ENCODE results near the gene OTOP3.

DNA sequence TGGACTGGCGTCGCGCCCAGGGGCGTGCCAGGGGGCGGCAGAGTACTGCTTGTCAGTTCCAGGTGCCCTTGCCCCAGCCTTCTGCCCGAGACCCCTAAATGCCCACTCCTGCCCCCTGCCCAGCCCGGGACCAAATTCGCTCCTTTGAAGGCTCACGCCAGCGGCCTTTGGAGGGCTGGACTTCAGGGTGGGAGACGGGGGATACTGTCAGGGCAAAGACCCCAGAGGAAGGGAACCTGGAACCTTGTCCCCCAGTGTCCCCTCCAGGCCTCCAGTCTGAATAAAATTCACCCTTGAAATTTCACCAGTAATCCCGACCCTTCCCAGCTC lies 737 bp downstream of the OTOP3 start:
- TF ChIP-seq FOXM1 (IDR thresholded peaks at IDR 0.05; ENCODE audit: borderline replicate concordance, low read depth) (no peak), TEAD4 (IDR thresholded peaks at IDR 0.05) (no peak), EP300 (IDR thresholded peaks at IDR 0.05; ENCODE audit: borderline replicate concordance) (no peak), YY1 (IDR thresholded peaks at IDR 0.05; ENCODE audit: low read depth) (no peak), TCF12 (IDR thresholded peaks at IDR 0.05; ENCODE audit: low read depth) (no peak), EGR1 (IDR thresholded peaks at IDR 0.05) (no peak), NFIC (IDR thresholded peaks at IDR 0.05) (no peak), CEBPB (IDR thresholded peaks at IDR 0.05) (no peak)
- TF ChIP-seq, protein P1, sequence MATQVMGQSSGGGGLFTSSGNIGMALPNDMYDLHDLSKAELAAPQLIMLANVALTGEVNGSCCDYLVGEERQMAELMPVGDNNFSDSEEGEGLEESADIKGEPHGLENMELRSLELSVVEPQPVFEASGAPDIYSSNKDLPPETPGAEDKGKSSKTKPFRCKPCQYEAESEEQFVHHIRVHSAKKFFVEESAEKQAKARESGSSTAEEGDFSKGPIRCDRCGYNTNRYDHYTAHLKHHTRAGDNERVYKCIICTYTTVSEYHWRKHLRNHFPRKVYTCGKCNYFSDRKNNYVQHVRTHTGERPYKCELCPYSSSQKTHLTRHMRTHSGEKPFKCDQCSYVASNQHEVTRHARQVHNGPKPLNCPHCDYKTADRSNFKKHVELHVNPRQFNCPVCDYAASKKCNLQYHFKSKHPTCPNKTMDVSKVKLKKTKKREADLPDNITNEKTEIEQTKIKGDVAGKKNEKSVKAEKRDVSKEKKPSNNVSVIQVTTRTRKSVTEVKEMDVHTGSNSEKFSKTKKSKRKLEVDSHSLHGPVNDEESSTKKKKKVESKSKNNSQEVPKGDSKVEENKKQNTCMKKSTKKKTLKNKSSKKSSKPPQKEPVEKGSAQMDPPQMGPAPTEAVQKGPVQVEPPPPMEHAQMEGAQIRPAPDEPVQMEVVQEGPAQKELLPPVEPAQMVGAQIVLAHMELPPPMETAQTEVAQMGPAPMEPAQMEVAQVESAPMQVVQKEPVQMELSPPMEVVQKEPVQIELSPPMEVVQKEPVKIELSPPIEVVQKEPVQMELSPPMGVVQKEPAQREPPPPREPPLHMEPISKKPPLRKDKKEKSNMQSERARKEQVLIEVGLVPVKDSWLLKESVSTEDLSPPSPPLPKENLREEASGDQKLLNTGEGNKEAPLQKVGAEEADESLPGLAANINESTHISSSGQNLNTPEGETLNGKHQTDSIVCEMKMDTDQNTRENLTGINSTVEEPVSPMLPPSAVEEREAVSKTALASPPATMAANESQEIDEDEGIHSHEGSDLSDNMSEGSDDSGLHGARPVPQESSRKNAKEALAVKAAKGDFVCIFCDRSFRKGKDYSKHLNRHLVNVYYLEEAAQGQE (IDR thresholded peaks at IDR 0.05; ENCODE audit: low read depth), result no peak
- TF ChIP-seq, protein P2, sequence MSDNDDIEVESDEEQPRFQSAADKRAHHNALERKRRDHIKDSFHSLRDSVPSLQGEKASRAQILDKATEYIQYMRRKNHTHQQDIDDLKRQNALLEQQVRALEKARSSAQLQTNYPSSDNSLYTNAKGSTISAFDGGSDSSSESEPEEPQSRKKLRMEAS (IDR thresholded peaks at IDR 0.05), result no peak
- TF ChIP-seq, protein P3, sequence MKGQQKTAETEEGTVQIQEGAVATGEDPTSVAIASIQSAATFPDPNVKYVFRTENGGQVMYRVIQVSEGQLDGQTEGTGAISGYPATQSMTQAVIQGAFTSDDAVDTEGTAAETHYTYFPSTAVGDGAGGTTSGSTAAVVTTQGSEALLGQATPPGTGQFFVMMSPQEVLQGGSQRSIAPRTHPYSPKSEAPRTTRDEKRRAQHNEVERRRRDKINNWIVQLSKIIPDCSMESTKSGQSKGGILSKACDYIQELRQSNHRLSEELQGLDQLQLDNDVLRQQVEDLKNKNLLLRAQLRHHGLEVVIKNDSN (IDR thresholded peaks at IDR 0.05), result no peak

Measured in Ishikawa (cell line).